Tibial nerve (tissue), 4 donors: ENCODE measurements around the gene MAMDC2. TPM values are rescaled to one million over a fixed set of nuclear protein-coding genes. Genes with fewer than 3 reads are reported as not detected.
A peak's percentile ranks its signal among the peaks of the same experiment; 100 is the strongest.

Source experiments
- DNase-seq, 2 donors: peaks; one replicate each; pipeline ENCODE4 v3.0.0-alpha.2; 2019; ENCODE audit warnings: low spot score in 2 of 2
- H3K27ac ChIP-seq, 4 donors: fragments of 200-600 bp; sonication (generic) in 3 of 4; one replicate each; pipeline ENCODE4 v1.5.1; 2017 to 2019; ENCODE audit warnings: mild to moderate bottlenecking in 1 of 4
- H3K27me3 ChIP-seq, 2 donors: fragments of 200-600 bp; sonication (generic) in 1 of 2; one replicate each; pipeline versions ENCODE4 v1.5.1 to v1.6.0; 2017 to 2019
- H3K36me3 ChIP-seq, 3 donors: fragments of 200-600 bp; sonication (generic); one replicate each; pipeline ENCODE4 v1.5.1; 2018 to 2019
- H3K4me1 ChIP-seq, 4 donors: fragments of 200-600 bp; sonication (generic) in 3 of 4; one replicate each; pipeline ENCODE4 v1.5.1; 2017 to 2019
- H3K4me3 ChIP-seq, 4 donors: fragments of 200-600 bp; sonication (generic) in 3 of 4; one replicate each; pipeline ENCODE4 v1.5.1; 2017 to 2019; ENCODE audit warnings: mild to moderate bottlenecking in 1 of 4, moderate library complexity in 1 of 4
- H3K9me3 ChIP-seq, 4 donors: fragments of 200-600 bp; sonication (generic) in 3 of 4; one replicate each; pipeline ENCODE4 v1.5.1; 2017 to 2019
- EP300 ChIP-seq, 2 donors: sonication (generic); formaldehyde crosslinking; IDR thresholded peaks; one replicate each; pipeline ENCODE4 v1.6.1; 2017; ENCODE audit warnings: antibody characterized with exemption in 2 of 2, mild to moderate bottlenecking in 1 of 2
- POLR2A ChIP-seq, 2 donors: fragments of 450-650 bp; IDR thresholded peaks; one replicate each; pipeline ENCODE4 v1.6.1; 2017; ENCODE audit warnings: antibody characterized with exemption in 2 of 2, mild to moderate bottlenecking in 2 of 2, moderate library complexity in 2 of 2
- WGBS, 2 donors: methylation state at CpG; one replicate each; pipeline ENCODE4 v1.1.5; 2018; 5-methylcytosine and 5-hydroxymethylcytosine counted together
- total RNA-seq, 4 donors: library from RNA; depleted of rRNA; stranded (reverse); fragments of >200 nt; gene quantifications; one replicate each; pipeline ENCODE4 v1.1.0, GENCODE V29; 2016
- TF ChIP-seq, protein P1 (sequence below), 5 experiments: fragments of 200-600 bp in 3 of 5; fragments of 450-650 bp in 2 of 5; sonication (generic) in 3 of 5; IDR thresholded peaks; one replicate each; pipeline ENCODE4 v1.5.1; 2016 to 2019; ENCODE audit warnings: antibody characterized with exemption in 5 of 5, mild to moderate bottlenecking in 3 of 5, moderate library complexity in 2 of 5

MAMDC2 gene
- total RNA-seq, 4 donors from 2014 or later = 24.9 to 75.9 (median 60.8) TPM

DNA sequence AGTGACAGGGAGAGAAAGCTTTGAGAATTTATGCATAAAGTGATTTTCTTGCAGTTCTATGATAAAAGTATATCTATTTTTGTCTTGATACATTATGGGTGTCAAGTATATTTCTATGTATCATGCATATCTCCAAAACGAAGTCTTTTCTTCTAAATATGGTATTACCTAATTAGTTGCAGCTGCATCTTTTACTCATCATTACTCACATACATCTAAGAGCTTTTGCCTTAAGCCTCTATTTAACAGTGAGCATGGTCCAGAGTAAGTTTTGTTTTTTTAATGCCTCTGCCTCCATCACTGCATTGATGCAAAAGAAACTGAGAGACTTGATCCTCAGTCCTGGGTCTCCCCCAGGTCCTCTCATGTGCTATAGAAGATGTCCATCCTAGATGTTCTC is 175.1 kb downstream of the MAMDC2 start:
- DNase-seq = no peak
- Histone ChIP-seq H3K27me3 (no peaks in the 10 kb centered on the region), H3K4me1 (no peaks in the 10 kb centered on the region), H3K9me3 (peaks cover 0 to 3% (median 0%) of the 10 kb centered on the region in 4 donors), H3K27ac (no peak overlapping the region), H3K4me3 (no peak overlapping the region), H3K36me3 (peaks cover 0 to 54% (median 6%) of the 10 kb centered on the region in 3 donors)
- 33 to 70% methylated on average over 1 of the region's 1 CpG for WGBS, 2 donors
- TF ChIP-seq POLR2A (IDR thresholded peaks at IDR 0.05) (no peak), EP300 (IDR thresholded peaks at IDR 0.05) (no peak)
- TF ChIP-seq, protein P1, sequence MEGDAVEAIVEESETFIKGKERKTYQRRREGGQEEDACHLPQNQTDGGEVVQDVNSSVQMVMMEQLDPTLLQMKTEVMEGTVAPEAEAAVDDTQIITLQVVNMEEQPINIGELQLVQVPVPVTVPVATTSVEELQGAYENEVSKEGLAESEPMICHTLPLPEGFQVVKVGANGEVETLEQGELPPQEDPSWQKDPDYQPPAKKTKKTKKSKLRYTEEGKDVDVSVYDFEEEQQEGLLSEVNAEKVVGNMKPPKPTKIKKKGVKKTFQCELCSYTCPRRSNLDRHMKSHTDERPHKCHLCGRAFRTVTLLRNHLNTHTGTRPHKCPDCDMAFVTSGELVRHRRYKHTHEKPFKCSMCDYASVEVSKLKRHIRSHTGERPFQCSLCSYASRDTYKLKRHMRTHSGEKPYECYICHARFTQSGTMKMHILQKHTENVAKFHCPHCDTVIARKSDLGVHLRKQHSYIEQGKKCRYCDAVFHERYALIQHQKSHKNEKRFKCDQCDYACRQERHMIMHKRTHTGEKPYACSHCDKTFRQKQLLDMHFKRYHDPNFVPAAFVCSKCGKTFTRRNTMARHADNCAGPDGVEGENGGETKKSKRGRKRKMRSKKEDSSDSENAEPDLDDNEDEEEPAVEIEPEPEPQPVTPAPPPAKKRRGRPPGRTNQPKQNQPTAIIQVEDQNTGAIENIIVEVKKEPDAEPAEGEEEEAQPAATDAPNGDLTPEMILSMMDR (IDR thresholded peaks at IDR 0.05) = no peak

DNA sequence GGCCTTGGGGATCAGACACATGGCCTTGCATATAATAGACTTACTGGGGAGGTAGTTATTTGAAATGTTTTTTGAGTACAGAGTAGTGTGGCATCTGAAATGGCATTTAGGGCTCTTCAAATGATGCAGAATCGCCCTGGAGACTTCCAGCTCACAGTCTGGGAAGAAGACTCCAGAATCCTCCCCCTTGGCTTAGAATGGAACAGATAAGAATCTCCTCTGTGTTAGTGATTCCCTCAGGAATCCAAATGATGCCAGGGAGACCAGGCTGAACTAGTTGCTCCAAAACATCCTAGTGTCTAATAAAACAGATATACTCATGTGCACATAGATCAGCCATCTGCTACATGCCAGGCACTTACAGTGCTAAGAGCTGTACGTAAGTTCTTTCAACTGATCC is 176.6 kb downstream of the MAMDC2 start:
- H3K9me3 ChIP-seq = peaks cover 0 to 3% (median 0%) of the 10 kb centered on the region in 4 donors
- no peaks in the 10 kb centered on the region for H3K27me3 ChIP-seq
- H3K4me1 ChIP-seq = no peaks in the 10 kb centered on the region
- WGBS, 2 donors = 81 to 100% methylated on average over 2 of the region's 2 CpGs
- no peak for DNase-seq
- TF ChIP-seq POLR2A (IDR thresholded peaks at IDR 0.05) = no peak
- TF ChIP-seq, protein P1 (IDR thresholded peaks at IDR 0.05) = no peak
- no peak for TF ChIP-seq EP300 (IDR thresholded peaks at IDR 0.05)
- H3K36me3 ChIP-seq = peaks cover 0 to 48% (median 0%) of the 10 kb centered on the region in 3 donors
- no peak overlapping the region for H3K4me3 ChIP-seq
- H3K27ac ChIP-seq = no peak overlapping the region

DNA sequence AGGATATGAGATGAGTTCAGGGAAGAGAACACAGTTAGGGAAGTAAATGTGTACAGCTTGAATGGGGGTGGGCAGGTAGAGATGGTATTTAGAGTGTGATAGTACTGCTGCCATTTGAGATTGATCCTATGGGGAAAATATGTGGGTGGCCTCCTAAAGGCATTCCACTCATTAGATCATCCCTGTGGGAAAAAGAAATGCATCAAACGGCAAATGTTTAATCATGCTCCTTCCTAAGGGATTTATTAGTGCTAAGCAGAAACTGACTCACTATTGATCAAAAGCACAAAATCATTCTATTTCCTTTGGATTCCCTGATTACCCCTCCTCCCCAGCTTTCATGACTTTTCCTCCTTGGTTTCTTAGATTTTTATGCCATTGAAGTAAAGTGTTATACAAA is 178.7 kb downstream of the MAMDC2 start:
- WGBS, 2 donors = 60 to 76% methylated on average over 1 of the region's 1 CpG
- peaks cover 0 to 27% (median 0%) of the 10 kb centered on the region in 3 donors for H3K36me3 ChIP-seq

DNA sequence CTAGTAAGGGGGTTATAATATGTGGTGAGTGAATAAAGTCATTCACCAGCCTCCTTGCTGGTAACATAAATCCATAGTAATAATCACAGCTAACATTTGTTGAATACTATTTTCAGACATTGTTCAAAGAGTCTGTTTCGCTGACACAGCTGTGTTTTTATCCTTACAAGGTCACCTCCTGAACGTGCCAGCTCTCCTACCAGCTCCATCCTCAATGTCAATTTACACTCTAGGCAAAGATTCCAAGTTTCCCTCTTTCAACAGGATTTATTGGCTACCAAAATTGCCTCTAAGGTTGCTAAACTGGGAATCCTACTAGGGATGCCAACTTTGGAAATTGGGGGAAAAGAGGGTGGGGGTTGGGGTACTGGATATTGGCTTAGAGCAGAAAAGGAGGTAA is 184.5 kb downstream of the MAMDC2 start:
- DNase-seq = no peak
- no peak overlapping the region for H3K4me3 ChIP-seq
- no peaks in the 10 kb centered on the region for H3K9me3 ChIP-seq
- peak overlapping the region in 1 of 4 donors; percentile 23 for H3K27ac ChIP-seq
- WGBS, 2 donors = 49 to 62% methylated on average over 2 of the region's 2 CpGs
- H3K36me3 ChIP-seq = peaks cover 0 to 12% (median 0%) of the 10 kb centered on the region in 3 donors
- peaks cover 0 to 12% (median 0%) of the 10 kb centered on the region in 4 donors for H3K4me1 ChIP-seq
- no peaks in the 10 kb centered on the region for H3K27me3 ChIP-seq
- no peak for TF ChIP-seq POLR2A (IDR thresholded peaks at IDR 0.05)

More for the DNA sequence above, 178.7 kb downstream of the MAMDC2 start:
- Histone ChIP-seq H3K9me3 (no peaks in the 10 kb centered on the region), H3K27me3 (no peaks in the 10 kb centered on the region), H3K27ac (no peak overlapping the region), H3K4me3 (no peak overlapping the region), H3K4me1 (no peaks in the 10 kb centered on the region)
- TF ChIP-seq EP300 (IDR thresholded peaks at IDR 0.05) (no peak), POLR2A (IDR thresholded peaks at IDR 0.05) (no peak)
- TF ChIP-seq, protein P1 (IDR thresholded peaks at IDR 0.05) = no peak
- DNase-seq = no peak

DNA sequence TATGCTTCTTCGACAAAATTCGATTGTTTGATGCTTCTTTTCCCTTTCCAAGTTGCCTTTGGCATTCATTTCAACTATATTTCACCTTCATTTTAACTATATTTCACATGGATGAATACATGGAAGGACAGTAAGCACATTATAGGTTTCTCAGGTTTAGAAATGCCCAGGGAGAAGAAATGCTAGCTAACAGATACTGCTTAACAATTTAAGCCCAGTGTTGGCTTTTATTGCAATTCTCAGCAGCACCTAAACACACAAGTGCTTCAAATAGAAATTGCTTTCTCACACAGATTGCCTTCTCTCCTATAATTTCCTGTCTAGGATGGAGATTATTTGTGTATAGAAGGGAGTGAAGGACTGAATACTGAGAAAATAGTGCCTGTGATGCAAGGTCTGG is 185.0 kb downstream of the MAMDC2 start:
- no peak for DNase-seq
- peaks cover 0 to 12% (median 0%) of the 10 kb centered on the region in 4 donors for H3K4me1 ChIP-seq
- WGBS, 2 donors = 65 to 84% methylated on average over 2 of the region's 2 CpGs
- TF ChIP-seq, protein P1 (IDR thresholded peaks at IDR 0.05) = no peak
- TF ChIP-seq POLR2A (IDR thresholded peaks at IDR 0.05) = no peak
- H3K27ac ChIP-seq = peak overlapping the region in 2 of 4 donors; percentile 23 to 75
- H3K4me3 ChIP-seq = no peak overlapping the region
- H3K27me3 ChIP-seq = no peaks in the 10 kb centered on the region
- H3K36me3 ChIP-seq = peaks cover 0 to 10% (median 0%) of the 10 kb centered on the region in 3 donors
- no peaks in the 10 kb centered on the region for H3K9me3 ChIP-seq
